MV-4-11 (cell line): Measurements from ENCODE around the gene ORC5.

ENCODE experiments used
- DNase-seq: peaks from one replicate; lab custom pipeline; 2025; lab: John Stamatoyannopoulos, UW

Gene ORC5

GRCh38 chr7:104124893-104125477 is 82.8 kb downstream of the ORC5 start:
- no peak for DNase-seq

GRCh38 chr7:104124469-104124868 is 83.3 kb downstream of the ORC5 start:
- DNase-seq = no peak

- no peak for DNase-seq
Measured at GRCh38 chr7:104123786-104124185, 84.0 kb downstream of the ORC5 start.

- DNase-seq = no peak
Measured at GRCh38 chr7:104113788-104114187, 94.0 kb downstream of the ORC5 start.

- no peak for DNase-seq
Measured at GRCh38 chr7:104112623-104113022, 95.2 kb downstream of the ORC5 start.

GRCh38 chr7:104111271-104111670 is 96.5 kb downstream of the ORC5 start:
- no peak for DNase-seq

GRCh38 chr7:104106108-104106905 is 101.5 kb downstream of the ORC5 start:
- no peak for DNase-seq

- no peak for DNase-seq
Measured at GRCh38 chr7:104098890-104099289, 108.9 kb downstream of the ORC5 start.

- no peak for DNase-seq
Measured at GRCh38 chr7:104096683-104097082, 111.1 kb downstream of the ORC5 start.

GRCh38 chr7:104093127-104093526 is 114.7 kb downstream of the ORC5 start:
- DNase-seq = no peak

- no peak for DNase-seq
Measured at GRCh38 chr7:104091242-104091641, 116.6 kb downstream of the ORC5 start.

GRCh38 chr7:104089612-104090011 is 118.2 kb downstream of the ORC5 start:
- DNase-seq = no peak

GRCh38 chr7:104089061-104089460 is 118.8 kb downstream of the ORC5 start:
- no peak for DNase-seq
